Heart left ventricle (tissue), 16 donors: ENCODE data around the gene C16orf90. TPM values are rescaled to one million over a fixed set of nuclear protein-coding genes. Genes with fewer than 3 reads are reported as not detected.

Experiments
- ATAC-seq, 4 donors: fragments of 200-7000 bp; cut with Tn5 transposase; one replicate each; pipeline ENCODE4 v1.9.1; 2020 to 2022; ENCODE audit warnings: moderate library complexity in 4 of 4, mild to moderate bottlenecking in 3 of 4, moderate number of reproducible peaks in 1 of 4
- DNase-seq, 5 donors: peaks; one replicate each; pipeline ENCODE4 v3.0.0-alpha.2; 2020
- H3K27ac ChIP-seq, 12 donors: fragments of 200-600 bp; sonication (generic) in 4 of 12; one replicate each; pipeline versions ENCODE4 v1.5.0 to v1.8.0; 2016 to 2022; ENCODE audit warnings: mild to moderate bottlenecking in 2 of 12
- H3K27me3 ChIP-seq, 9 donors: fragments of 200-600 bp; sonication (generic) in 2 of 9; one replicate each; pipeline versions ENCODE4 v1.5.1 to v1.8.0; 2016 to 2022; ENCODE audit warnings: mild to moderate bottlenecking in 3 of 9
- H3K36me3 ChIP-seq, 9 donors: fragments of 200-600 bp; sonication (generic) in 2 of 9; one replicate each; pipeline versions ENCODE4 v1.5.0 to v1.8.0; 2018 to 2022; ENCODE audit warnings: mild to moderate bottlenecking in 2 of 9
- H3K4me1 ChIP-seq, 12 donors: fragments of 200-600 bp; sonication (generic) in 4 of 12; one replicate each; pipeline versions ENCODE4 v1.5.0 to v1.8.0; 2016 to 2022; ENCODE audit warnings: mild to moderate bottlenecking in 3 of 12
- H3K4me3 ChIP-seq, 12 donors: fragments of 200-600 bp; sonication (generic) in 4 of 12; one replicate each; pipeline versions ENCODE4 v1.5.0 to v1.8.0; 2017 to 2022; ENCODE audit warnings: mild to moderate bottlenecking in 9 of 12, moderate library complexity in 4 of 12
- H3K9me3 ChIP-seq, 12 donors: fragments of 200-600 bp; sonication (generic) in 4 of 12; one replicate each; pipeline versions ENCODE4 v1.5.0 to v1.8.0; 2016 to 2022; ENCODE audit warnings: mild to moderate bottlenecking in 1 of 12
- POLR2A ChIP-seq, 2 donors: fragments of 450-650 bp; IDR thresholded peaks; one replicate each; pipeline ENCODE4 v1.6.1; 2017; ENCODE audit warnings: antibody characterized with exemption in 2 of 2, mild to moderate bottlenecking in 2 of 2, moderate library complexity in 2 of 2
- WGBS, 4 donors: extraction: QIAGEN DNeasy Blood & Tissue Kit in 2 of 4; methylation state at CpG; one replicate each; pipeline versions ENCODE4 v1.1.5 to v1.1.7; 2013 to 2018; 5-methylcytosine and 5-hydroxymethylcytosine counted together
- intact Hi-C, 10 donors: fragments of 100-400 bp; cut with DNase I; formaldehyde crosslinking; loops; one replicate each; pipeline versions ENCODE4 v1.11.1 to v1.14.2; 2022
- microRNA-seq, 4 donors: library from miRNA; unstranded; fragments of <30 nt; microRNA quantifications; one replicate each; pipeline versions ENCODE4 to v1.2.0, GENCODE V29; 2017 to 2020
- polyA plus RNA-seq, 2 donors: library from polyadenylated mRNA; stranded (reverse); fragments of 200-250 nt; gene quantifications; one replicate each; pipeline ENCODE4 v1.2.3, GENCODE V29; 2013
- total RNA-seq, 9 donors: library from RNA; depleted of rRNA in 2 of 9; stranded (reverse); fragments of >200 nt in 2 of 9; fragmentation: NEBNext Ultra II Directional in 3 of 9; extraction: Animal tissue kit (Norgen Biotek cat#: 25700) in 3 of 9; gene quantifications; one replicate each; pipeline versions ENCODE4 v1.1.0 to v1.2.4, GENCODE V29; 2016 to 2023
- TF ChIP-seq, protein P1 (sequence below), 12 donors: fragments of 200-600 bp; sonication (generic) in 4 of 12; IDR thresholded peaks; one replicate each; pipeline versions ENCODE4 v1.5.0 to v1.8.0; 2018 to 2022; ENCODE audit warnings: antibody characterized with exemption in 12 of 12, mild to moderate bottlenecking in 5 of 12
- donor health status: ischemic (EF 13 %, LVEDD 7.1; RV severe dilation, severe dysfunction).
- donor health status: healthy with polysubstance abuse.
- donor health status: DM: no; HTN: yes; CAD: no.
- donor health status: DM: no; HTN: no; CAD: no.
- donor health status: ischemic (EF 25% LVEDD 6.9; RV normal size, moderate dysfunction).
- donor health status: ischemic (EF 25% LVEDD 5.7; RV mildly dilated, moderate dysfunction).
- donor health status: healthy.
- donor health status: DM: yes; HTN: yes; CAD: no.
- donor health status: ischemic (EF 35%, LVEDD 5.7; RV mildly dilated, moderate dysfunction).
- donor health status: nonischemic (EF 11% LVEDD 7.7; RV severe dilation, severe dysfunction).
- donor health status: DM: yes; HTN: yes; CAD: no.
- donor health status: PGD.
- donor health status: ischemic (EF 29% LVEDD 5.4; RV normal size, mild dysfunction).
- donor health status: nonischemic (EF 23%, LVEDD 6.1; RV moderate dilation, normal function).

Gene C16orf90
- total and polyA plus RNA-seq, 11 donors: not detected

DNA sequence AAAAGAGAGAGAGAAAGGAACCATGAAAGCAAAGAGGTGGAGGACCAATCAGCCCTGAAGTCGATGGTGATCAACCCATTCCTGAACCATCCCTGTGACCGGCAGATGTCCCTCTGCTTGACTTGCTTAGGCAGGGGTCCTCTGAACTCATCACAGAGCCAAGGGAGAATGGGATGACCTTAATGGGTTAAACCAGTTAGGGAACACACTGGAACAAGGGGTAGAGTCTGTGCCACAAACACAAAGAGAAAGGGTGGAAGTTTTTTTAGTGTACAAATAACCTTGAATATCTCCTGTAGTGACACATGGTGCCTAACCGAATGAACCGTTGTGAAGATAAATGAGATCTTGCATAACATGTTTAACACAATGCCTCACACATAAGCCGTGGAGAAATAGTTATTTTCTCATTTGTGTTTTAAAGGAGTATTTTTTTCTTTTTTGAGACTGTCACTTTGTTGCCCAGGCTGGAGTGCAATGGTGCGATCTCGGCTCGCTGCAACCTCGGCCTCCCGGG lies 40.6 kb downstream of the C16orf90 start:
- H3K9me3 ChIP-seq: no peaks in the 10 kb centered on the region
- H3K27ac ChIP-seq: peak overlapping the region in 8 of 12 donors; percentile 0 to 99 (median 98)
- intact Hi-C loops: loop anchor here in 8 of 10 donors (5.0 to 10.0 kb wide), 10 partner anchors 50 to 400 kb away; partner anchors contain the start of genes ZNF174 (in 7 of the 8), ZSCAN32 (in 7 of the 8), TIGD7 (in 3 of the 8) and ZNF263 (in 3 of the 8)
- peaks cover 0 to 19% (median 5%) of the 10 kb centered on the region in 9 donors for H3K36me3 ChIP-seq
- DNase-seq (no peak), ATAC-seq (no peak)
- WGBS, 4 donors: 82 to 86% (median 83%) methylated on average over 10 of the region's 10 CpGs
- TF ChIP-seq, protein P1, sequence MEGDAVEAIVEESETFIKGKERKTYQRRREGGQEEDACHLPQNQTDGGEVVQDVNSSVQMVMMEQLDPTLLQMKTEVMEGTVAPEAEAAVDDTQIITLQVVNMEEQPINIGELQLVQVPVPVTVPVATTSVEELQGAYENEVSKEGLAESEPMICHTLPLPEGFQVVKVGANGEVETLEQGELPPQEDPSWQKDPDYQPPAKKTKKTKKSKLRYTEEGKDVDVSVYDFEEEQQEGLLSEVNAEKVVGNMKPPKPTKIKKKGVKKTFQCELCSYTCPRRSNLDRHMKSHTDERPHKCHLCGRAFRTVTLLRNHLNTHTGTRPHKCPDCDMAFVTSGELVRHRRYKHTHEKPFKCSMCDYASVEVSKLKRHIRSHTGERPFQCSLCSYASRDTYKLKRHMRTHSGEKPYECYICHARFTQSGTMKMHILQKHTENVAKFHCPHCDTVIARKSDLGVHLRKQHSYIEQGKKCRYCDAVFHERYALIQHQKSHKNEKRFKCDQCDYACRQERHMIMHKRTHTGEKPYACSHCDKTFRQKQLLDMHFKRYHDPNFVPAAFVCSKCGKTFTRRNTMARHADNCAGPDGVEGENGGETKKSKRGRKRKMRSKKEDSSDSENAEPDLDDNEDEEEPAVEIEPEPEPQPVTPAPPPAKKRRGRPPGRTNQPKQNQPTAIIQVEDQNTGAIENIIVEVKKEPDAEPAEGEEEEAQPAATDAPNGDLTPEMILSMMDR (IDR thresholded peaks at IDR 0.05): no peak
- TF ChIP-seq POLR2A (IDR thresholded peaks at IDR 0.05): no peak
- H3K4me1 ChIP-seq: peaks cover 6 to 48% (median 29%) of the 10 kb centered on the region in 12 donors
- H3K4me3 ChIP-seq: no peak overlapping the region
- H3K27me3 ChIP-seq: no peaks in the 10 kb centered on the region

- no peaks in the 10 kb centered on the region for H3K27me3 ChIP-seq
- TF ChIP-seq, protein P1 (IDR thresholded peaks at IDR 0.05): no peak
- TF ChIP-seq POLR2A (IDR thresholded peaks at IDR 0.05): no peak
- peaks cover 6 to 43% (median 23%) of the 10 kb centered on the region in 12 donors for H3K4me1 ChIP-seq
- ATAC-seq (no peak), DNase-seq (no peak)
- peaks cover 0 to 25% (median 9%) of the 10 kb centered on the region in 9 donors for H3K36me3 ChIP-seq
- no peak overlapping the region for H3K4me3 ChIP-seq
- peak overlapping the region in 4 of 12 donors; percentile 9 to 99 (median 99) for H3K27ac ChIP-seq
- no peaks in the 10 kb centered on the region for H3K9me3 ChIP-seq
- 83 to 87% (median 85%) methylated on average over 5 of the region's 5 CpGs for WGBS, 4 donors
- intact Hi-C loops: loop anchor here in 7 of 10 donors (5.0 to 10.0 kb wide), 7 partner anchors 49 to 399 kb away; partner anchors contain the start of genes ZNF174 (in 4 of the 7), ZSCAN32 (in 4 of the 7), TIGD7 (in 2 of the 7) and ZNF75A (in 2 of the 7)
These were observed 41.2 kb downstream of the C16orf90 start for GRCh38 chr16:3454093-3454492.

DNA sequence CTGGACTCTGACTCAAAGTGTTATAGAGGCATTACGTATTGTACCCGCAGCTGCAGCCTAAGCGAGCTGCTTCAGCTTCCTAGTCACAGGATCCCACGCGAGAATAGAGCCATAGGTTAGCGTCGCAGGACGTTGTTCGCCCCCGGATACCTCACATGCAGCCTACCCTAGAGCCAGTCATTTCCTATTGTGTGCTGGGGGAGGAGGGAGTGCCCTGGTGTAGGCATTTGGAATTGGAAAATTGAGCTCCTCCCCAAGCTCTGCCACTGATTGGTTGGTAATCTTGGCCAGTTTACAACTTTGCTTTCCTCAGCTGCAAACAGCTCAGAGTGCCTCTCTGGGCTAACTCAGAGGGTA lies 51.3 kb downstream of the C16orf90 start:
- 34 to 56% (median 46%) methylated on average over 9 to 10 of the region's 10 CpGs for WGBS, 4 donors
- Histone ChIP-seq H3K9me3 (peaks cover 0 to 20% (median 8%) of the 10 kb centered on the region in 12 donors), H3K4me1 (peaks cover 0 to 25% (median 9%) of the 10 kb centered on the region in 12 donors), H3K36me3 (peaks cover 0 to 41% (median 29%) of the 10 kb centered on the region in 9 donors), H3K27me3 (no peaks in the 10 kb centered on the region), H3K4me3 (peak overlapping the region; percentile 49 to 86 (median 66)), H3K27ac (peak overlapping the region; percentile 73 to 91 (median 83))
- no peak for DNase-seq
- ATAC-seq: peak; percentile 66 to 79 (median 68)
- TF ChIP-seq POLR2A (IDR thresholded peaks at IDR 0.05): no peak
- TF ChIP-seq, protein P1 (IDR thresholded peaks at IDR 0.05): no peak
- intact Hi-C loops: loop anchor here in 1 of 10 donors (5.0 kb wide), 1 partner anchor 42 kb away; the partner anchor contains the start of genes ZNF174 and ZSCAN32

Small RNA genes lying within 50 kb of the gene (microRNA-seq; reads per million reads assigned to microRNA genes)
- gene MIR6126: 0 reads per million in 4 donors

Other genes with a start within 250 kb of the C16orf90 start
- gene MEFV, start 238.9 kb downstream of the C16orf90 start, total RNA-seq: 1 to 10 TPM in 4 of 9 donors, under 1 TPM in 5; 0.39 to 4.3 (median 0.91) TPM
- under 1 TPM; 0.23 to 0.33 TPM for gene MEFV, start 238.9 kb downstream of the C16orf90 start, polyA plus RNA-seq
- gene ZNF263, start 212.0 kb downstream of the C16orf90 start, total RNA-seq: 10 to 100 TPM in 4 of 9 donors, 1 to 10 TPM in 5; 6.4 to 18.7 (median 9.6) TPM
- 10 to 100 TPM in 1 of 2 donors, 1 to 10 TPM in 1; 5.3 to 16.6 TPM for gene ZNF263, start 212.0 kb downstream of the C16orf90 start, polyA plus RNA-seq
- 10 to 100 TPM in 1 of 9 donors, 1 to 10 TPM in 8; 4.6 to 10.4 (median 8.2) TPM for gene TIGD7, start 190.1 kb downstream of the C16orf90 start, total RNA-seq
- 1 to 10 TPM; 2.9 to 7.4 TPM for gene TIGD7, start 190.1 kb downstream of the C16orf90 start, polyA plus RNA-seq
- 10 to 100 TPM; 13.3 to 27.3 (median 18.1) TPM for gene ZNF75A, start 190.0 kb downstream of the C16orf90 start, total RNA-seq
- gene ZNF75A, start 190.0 kb downstream of the C16orf90 start, polyA plus RNA-seq: 10 to 100 TPM; 12.3 to 22.0 TPM
- gene OR2C1, start 139.6 kb downstream of the C16orf90 start, total RNA-seq: under 1 TPM in 1 of 9 donors, not detected in 8; 0.36 TPM
- gene OR2C1, start 139.6 kb downstream of the C16orf90 start, polyA plus RNA-seq: not detected
- 1 to 10 TPM; 5.4 to 9.5 (median 7.5) TPM for gene ZSCAN32, start 94.5 kb downstream of the C16orf90 start, total RNA-seq
- gene ZSCAN32, start 94.5 kb downstream of the C16orf90 start, polyA plus RNA-seq: 1 to 10 TPM; 5.3 to 9.1 TPM
- gene ZNF174, start 94.3 kb downstream of the C16orf90 start, total RNA-seq: 10 to 100 TPM in 5 of 9 donors, 1 to 10 TPM in 4; 8.4 to 21.0 (median 10.6) TPM
- 1 to 10 TPM; 7.9 to 8.1 TPM for gene ZNF174, start 94.3 kb downstream of the C16orf90 start, polyA plus RNA-seq
- 1 to 10 TPM; 1.5 to 3.3 (median 1.8) TPM for gene ZNF597, start 52.0 kb downstream of the C16orf90 start, total RNA-seq
- gene ZNF597, start 52.0 kb downstream of the C16orf90 start, polyA plus RNA-seq: 1 to 10 TPM in 1 of 2 donors, under 1 TPM in 1; 0.65 to 1.4 TPM
- gene NAA60, start 51.8 kb downstream of the C16orf90 start, total RNA-seq: 10 to 100 TPM; 30.3 to 61.9 (median 37.0) TPM
- gene NAA60, start 51.8 kb downstream of the C16orf90 start, polyA plus RNA-seq: 10 to 100 TPM; 38.6 to 39.1 TPM
- 10 to 100 TPM in 8 of 9 donors, 1 to 10 TPM in 1; 8.4 to 22.1 (median 15.7) TPM for gene CLUAP1, start 5.5 kb upstream of the C16orf90 start, total RNA-seq
- 10 to 100 TPM in 1 of 2 donors, 1 to 10 TPM in 1; 4.9 to 18.0 TPM for gene CLUAP1, start 5.5 kb upstream of the C16orf90 start, polyA plus RNA-seq
- gene NLRC3, start 81.9 kb upstream of the C16orf90 start, total RNA-seq: 1 to 10 TPM in 5 of 9 donors, under 1 TPM in 4; 0.61 to 2.9 (median 1.1) TPM
- under 1 TPM; 0.44 to 0.57 TPM for gene NLRC3, start 81.9 kb upstream of the C16orf90 start, polyA plus RNA-seq
- 1 to 10 TPM; 2.0 to 4.7 (median 3.2) TPM for gene SLX4, start 116.1 kb upstream of the C16orf90 start, total RNA-seq
- 1 to 10 TPM; 2.3 to 3.1 TPM for gene SLX4, start 116.1 kb upstream of the C16orf90 start, polyA plus RNA-seq
- gene DNASE1, start 159.2 kb upstream of the C16orf90 start, total RNA-seq: 1 to 10 TPM; 3.2 to 8.9 (median 5.6) TPM
- 10 to 100 TPM in 1 of 2 donors, 1 to 10 TPM in 1; 6.0 to 10.2 TPM for gene DNASE1, start 159.2 kb upstream of the C16orf90 start, polyA plus RNA-seq
- gene TRAP1, start 222.0 kb upstream of the C16orf90 start, total RNA-seq: 100 to 1,000 TPM in 7 of 9 donors, 10 to 100 TPM in 2; 93.9 to 142 (median 121) TPM
- gene TRAP1, start 222.0 kb upstream of the C16orf90 start, polyA plus RNA-seq: 100 to 1,000 TPM in 1 of 2 donors, 10 to 100 TPM in 1; 65.4 to 100 TPM